C4-2B (cell line): ENCODE measurements around the gene OSGIN1.

ENCODE experiments used
- CTCF ChIP-seq: fragments of 450-650 bp; conservative IDR thresholded peaks from 2 replicates; pipeline ENCODE4 v1.5.1; 2017; ENCODE audit warnings: mild to moderate bottlenecking
- ZFX ChIP-seq: fragments of 450-650 bp; IDR thresholded peaks from 2 replicates; pipeline ENCODE4 v1.6.1; 2017

GRCh38 chr16:83983491-83983890 is 30.5 kb downstream of the OSGIN1 start:
- TF ChIP-seq CTCF: no peak
- no peak for TF ChIP-seq ZFX
